ENCODE measurements around the gene RFT1. TPM values are rescaled to one million over a fixed set of nuclear protein-coding genes. Genes with fewer than 3 reads are reported as not detected.

Gene RFT1
- total RNA-seq, 4 donors from 2014 or later: 4.9 to 18.2 (median 12.8) TPM

DNA sequence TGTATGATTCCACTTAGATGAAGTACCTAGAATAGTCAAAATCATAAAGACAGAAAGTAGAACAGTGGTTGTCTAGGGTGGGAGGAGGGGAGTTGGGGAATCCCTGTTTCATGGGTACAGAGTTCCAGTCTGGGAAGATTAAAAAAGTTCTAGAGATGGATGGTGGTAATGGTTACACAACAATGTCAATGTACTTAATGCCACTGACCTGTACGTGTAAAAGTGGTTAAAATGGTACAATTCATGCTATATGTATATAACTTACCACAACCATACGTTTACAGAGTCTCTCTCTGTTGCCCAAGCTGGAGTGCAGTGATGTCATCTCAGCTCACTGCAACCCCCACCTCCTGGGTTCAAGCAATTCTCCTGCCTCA lies 90.9 kb downstream of the RFT1 start:
- H3K27ac ChIP-seq: no peak overlapping the region
- H3K36me3 ChIP-seq: no peaks in the 10 kb centered on the region
- 75 to 83% methylated on average over 2 of the region's 2 CpGs for WGBS, 2 donors
- TF ChIP-seq, protein P1, sequence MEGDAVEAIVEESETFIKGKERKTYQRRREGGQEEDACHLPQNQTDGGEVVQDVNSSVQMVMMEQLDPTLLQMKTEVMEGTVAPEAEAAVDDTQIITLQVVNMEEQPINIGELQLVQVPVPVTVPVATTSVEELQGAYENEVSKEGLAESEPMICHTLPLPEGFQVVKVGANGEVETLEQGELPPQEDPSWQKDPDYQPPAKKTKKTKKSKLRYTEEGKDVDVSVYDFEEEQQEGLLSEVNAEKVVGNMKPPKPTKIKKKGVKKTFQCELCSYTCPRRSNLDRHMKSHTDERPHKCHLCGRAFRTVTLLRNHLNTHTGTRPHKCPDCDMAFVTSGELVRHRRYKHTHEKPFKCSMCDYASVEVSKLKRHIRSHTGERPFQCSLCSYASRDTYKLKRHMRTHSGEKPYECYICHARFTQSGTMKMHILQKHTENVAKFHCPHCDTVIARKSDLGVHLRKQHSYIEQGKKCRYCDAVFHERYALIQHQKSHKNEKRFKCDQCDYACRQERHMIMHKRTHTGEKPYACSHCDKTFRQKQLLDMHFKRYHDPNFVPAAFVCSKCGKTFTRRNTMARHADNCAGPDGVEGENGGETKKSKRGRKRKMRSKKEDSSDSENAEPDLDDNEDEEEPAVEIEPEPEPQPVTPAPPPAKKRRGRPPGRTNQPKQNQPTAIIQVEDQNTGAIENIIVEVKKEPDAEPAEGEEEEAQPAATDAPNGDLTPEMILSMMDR (IDR thresholded peaks at IDR 0.05): no peak
- TF ChIP-seq POLR2A (IDR thresholded peaks at IDR 0.05): no peak
- no peaks in the 10 kb centered on the region for H3K9me3 ChIP-seq
- no peak overlapping the region for H3K4me3 ChIP-seq
- no peaks in the 10 kb centered on the region for H3K27me3 ChIP-seq
- DNase-seq: no peak
- H3K4me1 ChIP-seq: peaks cover 0 to 25% (median 0%) of the 10 kb centered on the region in 3 donors
- intact Hi-C loops (cut with DNase I): no loop called here

- Histone ChIP-seq H3K4me3 (no peak overlapping the region), H3K4me1 (peaks cover 0 to 20% (median 0%) of the 10 kb centered on the region in 3 donors), H3K27ac (no peak overlapping the region), H3K27me3 (no peaks in the 10 kb centered on the region), H3K36me3 (no peaks in the 10 kb centered on the region), H3K9me3 (no peaks in the 10 kb centered on the region)
- DNase-seq: no peak
- intact Hi-C loops (cut with DNase I): no loop called here
- TF ChIP-seq, protein P1 (IDR thresholded peaks at IDR 0.05): no peak
- TF ChIP-seq POLR2A (IDR thresholded peaks at IDR 0.05): no peak
- 61 to 75% methylated on average over 5 of the region's 5 CpGs for WGBS, 2 donors
These were observed 91.4 kb downstream of the RFT1 start for GRCh38 chr3:53038679-53039375.

Other genes with a start within 250 kb of the RFT1 start
- gene STIMATE, start 232.9 kb downstream of the RFT1 start, total RNA-seq: 10 to 100 TPM in 3 of 4 donors, 1 to 10 TPM in 1; 7.0 to 14.7 (median 12.4) TPM
- 10 to 100 TPM in 2 of 4 donors, 1 to 10 TPM in 2; 6.6 to 26.7 (median 9.4) TPM for gene SFMBT1, start 84.4 kb downstream of the RFT1 start, total RNA-seq
- 10 to 100 TPM in 3 of 4 donors, 1 to 10 TPM in 1; 8.8 to 21.5 (median 20.1) TPM for gene PRKCD, start 30.8 kb upstream of the RFT1 start, total RNA-seq
- 100 to 1,000 TPM; 497 to 698 (median 627) TPM for gene TKT, start 125.6 kb upstream of the RFT1 start, total RNA-seq
- gene DCP1A, start 217.1 kb upstream of the RFT1 start, total RNA-seq: 10 to 100 TPM; 12.7 to 17.4 (median 14.2) TPM

All from esophagus squamous epithelium (tissue), 5 donors.